SK-N-SH (cell line): Measurements from ENCODE around the gene SMIM14. TPM values are rescaled to one million over a fixed set of nuclear protein-coding genes. Genes with fewer than 3 reads are reported as not detected.

Experiments used
- CTCF ChIA-PET: fragments of 300-600, 350-600 bp; formaldehyde crosslinking; extraction: SDS; loops from one replicate; lab custom pipeline; 2021; lab: Yijun Ruan, JAX
- POLR2A ChIA-PET: fragments of 350-600 bp; sonication (Branson Sonifier 250); formaldehyde crosslinking; extraction: SDS; loops from one replicate; lab custom pipeline; 2020; ENCODE audit warnings: antibody characterized with exemption, inconsistent platforms; lab: Yijun Ruan, JAX
- DNase-seq: peaks from one replicate; pipeline ENCODE4 v3.0.0; 2012
- H2AFZ ChIP-seq: fragments of 200-600 bp; sonication (generic); 2 replicates; pipeline ENCODE4 v1.8.1; 2016; ENCODE audit warnings: antibody characterized with exemption, mild to moderate bottlenecking, low read depth
- H3F3A ChIP-seq: fragments of 200-600 bp; sonication (generic); replicated peaks from 2 replicates; pipeline ENCODE3; 2016; ENCODE audit warnings: antibody characterized with exemption, mild to moderate bottlenecking; ENCODE audit not compliant: insufficient read depth
- H3K27ac ChIP-seq, 2 experiments: fragments of 200-500 bp in 1 of 2; fragments of 200-600 bp in 1 of 2; sonication (Bioruptor generic) in 1 of 2; sonication (generic), shearing (Covaris generic) in 1 of 2; 2 replicates each; pipeline versions ENCODE4 v1.5.1 to v1.6.1; 2014 to 2016; ENCODE audit warnings: low read depth in 2 of 2, inconsistent platforms in 1 of 2, low read length in 1 of 2, mild to moderate bottlenecking in 1 of 2, mixed read lengths in 1 of 2
- H3K27me3 ChIP-seq: fragments of 200-600 bp; sonication (generic), shearing (Covaris generic); 2 replicates; pipeline ENCODE4 v1.6.1; 2016; ENCODE audit warnings: mixed run types; ENCODE audit not compliant: insufficient read depth
- H3K36me3 ChIP-seq, 2 experiments: fragments of 200-500 bp in 1 of 2; fragments of 200-600 bp in 1 of 2; sonication (Bioruptor generic) in 1 of 2; sonication (generic) in 1 of 2; replicated peaks in 1 of 2; 2 replicates each; pipeline versions ENCODE3 to v1.5.1; 2014 to 2016; ENCODE audit warnings: low read length in 1 of 2, mild to moderate bottlenecking in 1 of 2; ENCODE audit not compliant: insufficient read depth in 2 of 2, control insufficient read depth in 1 of 2
- H3K4me1 ChIP-seq, 2 experiments: fragments of 200-500 bp in 1 of 2; fragments of 200-600 bp in 1 of 2; sonication (Bioruptor generic) in 1 of 2; sonication (generic), shearing (Covaris generic) in 1 of 2; 2 replicates each; pipeline versions ENCODE4 v1.5.1 to v1.6.1; 2014 to 2016; ENCODE audit warnings: low read depth in 1 of 2, low read length in 1 of 2, mixed run types in 1 of 2; ENCODE audit not compliant: insufficient read depth in 2 of 2, control insufficient read depth in 1 of 2
- H3K4me2 ChIP-seq: fragments of 200-600 bp; sonication (generic), shearing (Covaris generic); 2 replicates; pipeline ENCODE4 v1.6.1; 2017; ENCODE audit warnings: mixed run types
- H3K4me3 ChIP-seq, 2 experiments: fragments of 200-500 bp in 1 of 2; fragments of 200-600 bp in 1 of 2; sonication (Bioruptor generic) in 1 of 2; sonication (generic), shearing (Covaris generic) in 1 of 2; 2 replicates each; pipeline versions ENCODE4 v1.5.1 to v1.8.1; 2014 to 2016; ENCODE audit warnings: low read depth in 2 of 2, inconsistent platforms in 1 of 2, low read length in 1 of 2, mild to moderate bottlenecking in 1 of 2, mixed read lengths in 1 of 2, moderate library complexity in 1 of 2
- H3K79me2 ChIP-seq: fragments of 200-600 bp; sonication (generic); 2 replicates; pipeline ENCODE4 v1.8.1; 2017; ENCODE audit warnings: mild to moderate bottlenecking; ENCODE audit not compliant: insufficient read depth
- H3K9ac ChIP-seq: fragments of 200-600 bp; sonication (generic); 2 replicates; pipeline ENCODE4 v1.6.1; 2017; ENCODE audit warnings: mixed run types
- H3K9me2 ChIP-seq: fragments of 200-600 bp; sonication (generic); 2 replicates; pipeline ENCODE4 v1.6.1; 2017; ENCODE audit warnings: mixed run types
- H3K9me3 ChIP-seq: fragments of 200-600 bp; sonication (generic); 2 replicates; pipeline ENCODE4 v1.6.1; 2017; ENCODE audit warnings: mixed run types, mild to moderate bottlenecking, moderate library complexity
- H4K20me1 ChIP-seq: fragments of 200-600 bp; sonication (generic); 2 replicates; pipeline ENCODE4 v1.6.1; 2017; ENCODE audit warnings: mild to moderate bottlenecking, mixed run types; ENCODE audit not compliant: insufficient read depth
- EP300 ChIP-seq, 2 experiments: IDR thresholded peaks; 2 replicates each; pipeline versions ENCODE4 v1.4.0 to v1.6.1; 2012; ENCODE audit warnings: borderline replicate concordance in 1 of 2, low read depth in 1 of 2, low read length in 1 of 2
- EZH2phosphoT487 ChIP-seq: fragments of 200-600 bp; sonication (generic); IDR thresholded peaks from 2 replicates; pipeline ENCODE4 v1.6.1; 2017; ENCODE audit warnings: low read depth, mixed run types, mild to moderate bottlenecking, antibody characterized with exemption, moderate library complexity, borderline replicate concordance
- FOSL2 ChIP-seq: IDR thresholded peaks from 2 replicates; pipeline ENCODE4 v1.4.0; 2012; ENCODE audit warnings: low read depth, mild to moderate bottlenecking, moderate library complexity, borderline replicate concordance
- FOXJ3 ChIP-seq: sonication (generic); formaldehyde crosslinking; IDR thresholded peaks from 2 replicates; pipeline ENCODE4 v1.5.1; 2020; ENCODE audit warnings: mild to moderate bottlenecking, missing genetic modification reagents
- GABPA ChIP-seq: IDR thresholded peaks from 2 replicates; pipeline ENCODE4 v1.4.0; 2012; ENCODE audit warnings: low read depth, mild to moderate bottlenecking
- MEF2A ChIP-seq: IDR thresholded peaks from 2 replicates; pipeline ENCODE4 v1.4.0; 2012; ENCODE audit warnings: low read depth, borderline replicate concordance
- NFIC ChIP-seq: IDR thresholded peaks from 2 replicates; pipeline ENCODE4 v1.4.0; 2012; ENCODE audit warnings: borderline replicate concordance
- RAD21 ChIP-seq: IDR thresholded peaks from 2 replicates; pipeline ENCODE4 v1.6.1; 2012; ENCODE audit warnings: mild to moderate bottlenecking, low read length
- RCOR1 ChIP-seq: fragments of 150-350 bp; IDR thresholded peaks from 2 replicates; pipeline ENCODE4 v1.6.1; 2017; ENCODE audit warnings: antibody characterized with exemption, low read length
- REST ChIP-seq: IDR thresholded peaks from 2 replicates; pipeline ENCODE4 v1.6.1; 2012; ENCODE audit warnings: mild to moderate bottlenecking, low read depth, low read length, moderate library complexity
- TAF1 ChIP-seq: IDR thresholded peaks from 2 replicates; pipeline ENCODE4 v1.6.1; 2012; ENCODE audit warnings: low read depth, mild to moderate bottlenecking, low read length, moderate library complexity, borderline replicate concordance
- USF2 ChIP-seq: fragments of 150-350 bp; IDR thresholded peaks from 2 replicates; pipeline ENCODE4 v1.6.1; 2017; ENCODE audit warnings: antibody characterized with exemption, low read length, low read depth, borderline replicate concordance
- YY1 ChIP-seq: IDR thresholded peaks from 2 replicates; pipeline ENCODE4 v1.4.0; 2012; ENCODE audit warnings: low read depth, mild to moderate bottlenecking
- WGBS: methylation state at CpG from one replicate; pipeline ENCODE4 v1.1.6; 2017; ENCODE audit warnings: low lambda C conversion rate; 5-methylcytosine and 5-hydroxymethylcytosine counted together
- polyA plus RNA-seq, 3 experiments: library from polyadenylated mRNA; depleted of rRNA; stranded (reverse); fragments of >200 nt; gene quantifications; 2 replicates each; pipeline ENCODE4 v1.2.3, GENCODE V29; 2012

The SMIM14 gene
- polyA plus RNA-seq, 1 of the 3 experiments (the other 2 are of a cell fraction) = 12.6 TPM

- Histone ChIP-seq H3K4me1 (peaks cover 5 to 16% of the 10 kb centered on the region in 2 experiments; a peak in 3 of 4 replicates), H3K4me3 (peak overlapping the region; percentile 84 to 89), H3F3A (peaks cover 28% of the 10 kb centered on the region), H3K4me2 (peak overlapping the region; percentile 84), H3K9me3 (no peaks in the 10 kb centered on the region), H3K27me3 (no peaks in the 10 kb centered on the region), H3K36me3 (peaks cover 0 to 21% of the 10 kb centered on the region in 2 experiments), H2AFZ (peak overlapping the region; percentile 54; the same call in 1 of the 2 replicates), H3K9me2 (no peaks in the 10 kb centered on the region), H3K27ac (peak overlapping the region; percentile 87 to 92), H3K79me2 (peaks cover 83% of the 10 kb centered on the region), H3K9ac (peak overlapping the region; percentile 94), H4K20me1 (peaks cover 3% of the 10 kb centered on the region; the same call in 1 of the 2 replicates)
- 7% methylated on average over 9 of the region's 9 CpGs for WGBS
- DNase-seq = peak; percentile 13
- POLR2A ChIA-PET = interaction anchor here (1.1 to 2.6 kb wide), 3 partner anchors 60 to 113 kb away, joined by 4 to 40 read pairs (median 10); partner anchors contain the start of genes LIAS, RPL9 and SMIM14
- TF ChIP-seq RAD21 = peak; percentile 38; the same call in 1 of the 2 replicates
- TF ChIP-seq EZH2phosphoT487 = no peak
- CTCF ChIA-PET = interaction anchor here (0.6 to 2.2 kb wide), 3 partner anchors 57 to 453 kb away, joined by 3 to 10 read pairs (median 3); no protein-coding TSS in a partner anchor
Observed at GRCh38 chr4:39525822-39526690, 112.6 kb downstream of the SMIM14 start.

GRCh38 chr4:39524161-39524957, 114.3 kb downstream of the SMIM14 start:
- H3K4me2 ChIP-seq = peak overlapping the region; percentile 84
- H3K4me3 ChIP-seq = peak overlapping the region in 1 of 2 experiments; percentile 89; a peak in 1 of 4 replicates
- no peaks in the 10 kb centered on the region for H3K9me3 ChIP-seq
- H2AFZ ChIP-seq = no peak overlapping the region
- peaks cover 83% of the 10 kb centered on the region for H3K79me2 ChIP-seq
- peaks cover 3% of the 10 kb centered on the region; the same call in 1 of the 2 replicates for H4K20me1 ChIP-seq
- CTCF ChIA-PET = interaction anchor here (0.9 to 1.4 kb wide), 2 partner anchors 55 to 453 kb away, joined by 3 to 4 read pairs; no protein-coding TSS in a partner anchor
- H3K4me1 ChIP-seq = peaks cover 5 to 16% of the 10 kb centered on the region in 2 experiments; a peak in 3 of 4 replicates
- peak overlapping the region in 1 of 2 experiments; percentile 98; a peak in 2 of 4 replicates for H3K27ac ChIP-seq
- no peak for TF ChIP-seq FOXJ3 (CRISPR knock-in tag)
- TF ChIP-seq USF2 = no peak
- TF ChIP-seq NFIC = no peak
- no peak for TF ChIP-seq EZH2phosphoT487
- no peak for TF ChIP-seq GABPA
- TF ChIP-seq YY1 = no peak
- TF ChIP-seq EP300 (IDR thresholded peaks at IDR 0.05; ENCODE audit: borderline replicate concordance in 1 of 2, low read depth in 1 of 2, low read length in 1 of 2) = no peak
- TF ChIP-seq RCOR1 = no peak
- TF ChIP-seq REST = no peak
- TF ChIP-seq FOSL2 = no peak
- TF ChIP-seq MEF2A = no peak
- TF ChIP-seq TAF1 = no peak
- peaks cover 33% of the 10 kb centered on the region for H3F3A ChIP-seq
- H3K36me3 ChIP-seq = peaks cover 0 to 20% of the 10 kb centered on the region in 2 experiments
- DNase-seq = no peak
- H3K9ac ChIP-seq = no peak overlapping the region
- POLR2A ChIA-PET = interaction anchor here (0.6 to 1.0 kb wide), 2 partner anchors 12 to 113 kb away, joined by 3 read pairs; no protein-coding TSS in a partner anchor
- 77% methylated on average over 7 of the region's 7 CpGs for whole genome bisulfite sequencing
- no peaks in the 10 kb centered on the region for H3K9me2 ChIP-seq
- H3K27me3 ChIP-seq = no peaks in the 10 kb centered on the region
